Activated CD8-positive, alpha-beta memory T cell treated with anti-CD3 and anti-CD28 coated beads, Interleukin-2, amount 50 U/mL, for 1 hour (primary cell): ENCODE data around the gene REXO4.
"Not testable (repeated sequence)": the region's sequence is repeated elsewhere in the genome, so short reads cannot be mapped to it uniquely, and the experiment has no call there.

ENCODE experiments used
- DNase-seq: peaks from one replicate; pipeline ENCODE4 v3.0.0-alpha.2; 2020; ENCODE audit errors: extremely low read depth

Gene REXO4

GRCh38 chr9:133389562-133389961, 28.2 kb downstream of the REXO4 start:
- DNase-seq, result no peak

DNA sequence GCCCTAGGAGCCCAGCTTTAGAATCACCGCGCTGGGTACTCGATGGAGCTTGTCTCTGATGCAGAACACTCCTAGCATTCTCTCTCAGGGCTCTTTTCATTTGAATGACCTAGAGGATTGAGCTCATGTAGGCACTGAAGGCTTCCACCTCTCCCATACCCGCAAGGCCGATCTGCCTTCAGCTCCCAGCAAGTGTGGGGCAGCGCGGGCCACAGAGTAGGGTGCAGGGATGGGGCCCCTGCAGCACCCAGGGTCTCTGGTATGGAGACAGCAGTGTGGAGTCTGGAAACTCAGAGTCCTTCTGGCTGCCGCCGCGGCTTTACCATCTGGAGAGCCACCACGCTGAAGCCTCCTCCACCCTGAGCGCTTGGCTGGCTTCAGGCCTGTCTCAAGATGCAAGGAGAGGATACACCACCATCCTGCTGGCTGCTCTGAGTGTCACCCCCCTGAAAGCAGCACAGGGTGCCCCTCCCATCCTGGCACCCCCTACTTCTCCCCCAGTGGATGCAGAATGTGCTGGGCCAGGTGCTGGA, 28.7 kb downstream of the REXO4 start:
- no peak for DNase-seq

GRCh38 chr9:133387680-133388079, 30.1 kb downstream of the REXO4 start:
- DNase-seq, result no peak

DNA sequence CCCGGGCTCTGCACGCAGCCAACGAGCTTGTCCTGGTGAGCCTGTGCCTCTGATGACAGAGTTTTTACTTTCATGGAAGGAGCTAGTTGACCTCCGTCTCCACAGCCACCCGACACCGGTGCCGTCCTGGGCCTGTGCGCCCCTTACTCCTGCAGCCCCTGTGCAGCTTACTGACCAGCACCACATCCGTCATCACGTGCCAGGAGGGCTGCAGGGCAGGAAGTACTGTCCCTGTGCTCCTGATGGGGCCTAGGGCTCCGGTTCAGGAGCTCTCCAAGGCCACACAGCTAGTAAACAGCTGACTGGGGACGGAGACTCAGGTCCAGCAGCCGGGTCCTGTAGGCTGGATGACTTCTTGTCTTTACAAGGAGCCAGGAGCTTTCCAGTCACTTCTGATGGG, 31.5 kb downstream of the REXO4 start:
- no peak for DNase-seq

DNA sequence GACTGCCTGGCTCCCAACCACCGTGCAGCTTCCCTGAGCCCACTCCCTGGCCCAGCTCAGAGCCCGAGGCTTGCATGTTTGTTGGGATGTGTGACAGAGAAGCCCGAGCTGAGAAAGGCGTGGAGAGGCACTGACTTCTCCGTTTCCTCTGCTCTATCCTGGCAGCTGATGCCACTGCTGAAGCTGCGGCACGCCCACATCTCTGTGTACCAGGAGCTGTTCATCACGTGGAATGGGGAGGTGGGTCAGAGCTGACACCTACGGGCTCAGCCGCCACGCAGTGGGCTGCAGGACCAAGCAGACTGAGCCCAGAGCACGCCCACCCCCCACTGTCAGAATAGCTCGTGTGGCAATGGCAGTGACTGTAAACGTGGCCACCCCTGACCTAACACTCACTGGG, 32.4 kb downstream of the REXO4 start:
- DNase-seq, result no peak

GRCh38 chr9:133384736-133385321, 33.0 kb downstream of the REXO4 start:
- DNase-seq, result no peak

DNA sequence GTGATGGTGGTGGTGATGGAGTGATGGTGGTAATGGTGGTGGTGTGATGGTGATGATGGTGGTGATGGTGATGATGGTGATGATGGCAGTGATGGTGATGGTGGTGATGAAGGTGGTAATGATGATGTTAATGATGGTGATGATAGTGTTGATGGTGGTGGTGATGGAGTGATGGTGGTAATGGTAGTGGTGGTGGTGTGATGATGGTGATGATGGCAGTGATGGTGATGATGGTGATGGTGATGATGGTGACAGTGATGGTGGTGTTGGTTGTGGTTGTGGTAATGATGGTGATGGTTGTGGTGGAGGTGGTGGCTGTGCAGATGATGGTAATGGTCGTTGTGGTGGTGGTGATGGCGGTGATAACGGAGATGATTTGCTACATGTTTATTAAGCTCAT, 34.4 kb downstream of the REXO4 start:
- DNase-seq, result no peak

- no peak for DNase-seq
Observed at GRCh38 chr9:133382507-133383141, 35.2 kb downstream of the REXO4 start.

- DNase-seq, result no peak
Observed at GRCh38 chr9:133380734-133381133, 37.1 kb downstream of the REXO4 start.

GRCh38 chr9:133379153-133380086, 38.4 kb downstream of the REXO4 start:
- DNase-seq, result no peak

DNA sequence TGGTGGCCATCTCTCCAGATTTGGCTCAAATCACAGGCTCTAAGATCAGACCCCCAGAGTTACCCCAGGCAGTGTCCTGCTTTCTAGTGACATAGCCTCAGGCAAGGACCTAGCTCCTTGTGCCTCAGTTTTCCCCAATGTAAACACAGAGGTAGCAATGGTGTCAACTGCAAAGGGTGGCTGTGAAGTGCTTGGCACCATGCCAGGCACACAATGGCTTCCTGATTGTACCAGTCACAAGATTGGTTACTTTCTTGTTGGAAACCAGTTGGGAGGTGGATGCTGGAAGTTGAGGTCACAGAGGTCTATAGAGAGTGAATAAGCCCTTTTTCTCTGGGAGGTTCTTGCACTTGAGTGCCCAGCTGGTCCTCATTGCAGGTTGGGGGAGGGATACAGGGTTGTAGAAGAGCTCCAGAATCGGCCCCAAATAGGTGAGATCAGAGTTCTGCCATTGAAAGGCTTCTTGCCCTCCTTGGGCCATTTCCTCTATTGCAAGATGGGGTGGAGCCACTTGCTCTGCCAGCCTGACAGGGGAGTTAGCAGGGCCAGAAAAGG, 39.3 kb downstream of the REXO4 start:
- no peak for DNase-seq

GRCh38 chr9:133377721-133378216, 40.0 kb downstream of the REXO4 start:
- DNase-seq, result no peak

- DNase-seq, result not testable (repeated sequence)
Observed at GRCh38 chr9:133377280-133377679, 40.5 kb downstream of the REXO4 start.

DNA sequence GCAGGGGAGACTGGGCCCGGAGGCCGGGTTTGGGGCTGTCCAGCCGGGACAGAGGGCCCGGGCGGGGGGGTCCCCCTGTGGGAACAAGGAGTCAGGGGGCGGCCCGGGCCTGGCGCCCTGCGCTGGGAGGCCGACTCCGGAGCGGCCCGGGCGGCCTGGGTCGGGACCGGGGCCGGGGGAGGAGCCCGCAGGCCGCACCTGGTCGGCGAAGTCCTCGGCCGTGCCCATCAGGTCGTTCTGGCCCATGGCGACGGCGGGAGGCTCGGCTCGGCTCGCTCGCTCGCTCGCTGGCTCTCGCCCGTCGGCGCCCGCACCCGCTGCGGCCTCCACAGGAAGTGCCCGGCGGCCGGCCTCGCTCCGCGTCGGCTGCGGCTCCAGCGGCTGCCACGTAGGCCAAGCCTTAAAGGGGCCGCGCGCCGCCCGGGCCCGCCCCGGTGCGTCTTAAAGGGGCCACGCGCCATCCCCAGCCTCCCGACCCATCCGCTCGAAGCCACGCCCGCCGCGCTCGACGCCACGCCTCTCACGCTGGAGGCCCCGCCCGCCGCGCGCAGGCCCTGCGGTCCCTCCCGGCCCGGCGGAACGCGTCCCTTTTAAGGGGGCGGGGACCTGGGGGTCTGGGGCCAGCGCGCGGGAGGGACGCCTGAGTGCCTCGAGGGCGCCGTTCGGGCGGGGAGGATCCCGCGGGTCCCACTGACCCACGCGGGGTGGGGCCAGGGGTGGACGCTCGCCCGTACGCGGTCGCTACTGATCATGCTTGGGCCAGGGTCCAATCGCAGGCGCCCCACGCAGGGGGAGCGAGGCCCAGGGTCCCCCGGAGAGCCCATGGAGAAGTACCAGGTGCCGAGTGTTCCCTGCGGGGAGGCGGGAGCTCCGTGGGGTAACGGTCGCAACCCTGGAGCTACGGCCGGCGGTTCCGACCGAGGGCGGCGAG, 41.8 kb downstream of the REXO4 start, which contains the start of the genes STKLD1 and SURF4:
Gene STKLD1, plus strand, starts transcription at position 643 of the 931 bp plus-strand sequence. Its CDS starts 108 bp downstream, at position 751.
Gene SURF4, minus strand, starts transcription at position 337 of the 931 bp plus-strand sequence. Its CDS starts 91 bp downstream, at position 246.
- peak; percentile 66 for DNase-seq

DNA sequence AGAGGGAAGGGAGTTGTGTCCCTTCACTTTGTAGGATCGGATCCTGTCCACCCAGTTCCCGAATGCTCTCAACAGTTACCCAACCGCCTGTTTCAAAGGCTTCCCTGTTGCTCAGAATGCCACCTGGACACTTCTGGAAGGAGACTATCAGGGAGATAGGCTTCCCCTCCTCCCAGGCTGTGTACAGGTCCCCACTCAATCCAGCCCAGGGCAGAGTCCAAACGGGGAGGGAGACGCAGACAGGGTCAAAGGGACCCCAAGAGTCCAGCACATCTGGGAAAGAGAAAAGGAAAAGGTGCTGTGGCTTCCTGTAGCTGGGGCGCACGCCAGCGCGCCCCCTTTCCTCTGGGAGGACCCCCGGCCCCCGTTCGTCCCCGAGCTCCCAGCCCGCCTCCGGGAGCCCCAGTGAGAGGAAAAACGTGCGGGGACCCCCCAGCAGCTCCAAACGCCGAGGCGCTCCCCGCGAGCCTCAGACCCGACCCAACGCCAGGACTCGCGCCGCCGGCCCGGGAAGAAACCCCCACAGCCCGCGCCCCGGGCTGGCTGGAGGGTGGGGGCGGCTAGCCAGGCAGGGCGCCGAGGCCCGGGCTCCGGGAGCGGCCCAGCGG, 42.6 kb downstream of the REXO4 start:
- DNase-seq, result no peak

GRCh38 chr9:133374612-133375115, 43.1 kb downstream of the REXO4 start:
- DNase-seq, result no peak

GRCh38 chr9:133372144-133372543, 45.7 kb downstream of the REXO4 start:
- DNase-seq, result no peak

- DNase-seq, result no peak
Observed at GRCh38 chr9:133371261-133371711, 46.5 kb downstream of the REXO4 start.

GRCh38 chr9:133370685-133371084, 47.1 kb downstream of the REXO4 start:
- no peak for DNase-seq

- DNase-seq, result no peak
Observed at GRCh38 chr9:133369933-133370332, 47.9 kb downstream of the REXO4 start.
